Measurements from ENCODE around the gene INMT. TPM values are rescaled to one million over a fixed set of nuclear protein-coding genes. Genes with fewer than 3 reads are reported as not detected.

Gene INMT
- polyA plus RNA-seq (2011; rRNA removed) (not detected in 2 replicates), polyA plus RNA-seq (2017; fragmentation: RNase III; extraction: RNeasy Plus Mini Kit Qiagen cat#74134 plus additional on column Dnase treatment) (0.03 TPM in 1 of 3 replicates, not detected in the others), polyA minus RNA-seq (2011; rRNA and poly(A)+ RNA removed) (not detected in 2 replicates)
- not detected in 2 replicates for polyA plus RNA-seq (2012; cell fraction: cytosol; rRNA removed)
- polyA plus RNA-seq (2012; cell fraction: nucleus; rRNA removed), result not detected in 2 replicates

- Histone ChIP-seq H3K4me3 (no peak within 1 kb of the TSS), H3K27ac (no peak within 1 kb of the TSS), H3K4me1 (no peaks in the 10 kb centered on the region), H3K4me2 (no peak within 1 kb of the TSS), H3K9me3 (no peaks in the 10 kb centered on the region)
- ChIA-PET CTCF (interaction anchor here (1.4 to 2.9 kb wide), 2 partner anchors 11 to 70 kb away, joined by 3 to 17 read pairs; partner anchors contain the start of gene CRHR2), POLR2A (no interaction called here)
- ATAC-seq (no peak), DNase-seq (ENCODE audit: low read depth in 1 of 2, low spot score in 1 of 2) (no peak), FAIRE-seq (no peak)
- TF ChIP-seq NFE2L2 (conservative IDR thresholded peaks at IDR 0.05; ENCODE audit: low read length), result no peak
- TF ChIP-seq EP300 (IDR thresholded peaks at IDR 0.05), result no peak
- TF ChIP-seq NR3C1 (IDR thresholded peaks at IDR 0.05), result no peak
- no peak for TF ChIP-seq CTCF (IDR thresholded peaks at IDR 0.05)
- TF ChIP-seq EHF (CRISPR knock-in tag; IDR thresholded peaks at IDR 0.05), result no peak
- TF ChIP-seq ZSCAN20 (CRISPR knock-in tag; IDR thresholded peaks at IDR 0.05), result no peak
- TF ChIP-seq CBX2 (IDR thresholded peaks at IDR 0.05; ENCODE audit: borderline replicate concordance, low read depth), result no peak
- no peak for TF ChIP-seq NPAS2 (CRISPR knock-in tag; IDR thresholded peaks at IDR 0.05; ENCODE audit: borderline replicate concordance)
- no peak for TF ChIP-seq MAZ (IDR thresholded peaks at IDR 0.05; ENCODE audit: borderline replicate concordance, low read depth, low read length)
- 68% methylated on average over 4 of the region's 6 CpGs for WGBS (ENCODE audit: missing lambda C conversion rate)
These were observed at the start of gene INMT for GRCh38 chr7:30751696-30752273. Gene INMT (plus strand): TSS chr7:30752135. CDS start chr7:30752151, 16 bp downstream.

- H3K9me3 ChIP-seq, result no peaks in the 10 kb centered on the region
- POLR2A ChIA-PET, result no interaction called here
- CTCF ChIA-PET, result interaction anchor here (0.9 to 3.8 kb wide), 5 partner anchors 14 to 38 kb away, joined by 3 to 20 read pairs (median 5); no protein-coding TSS in a partner anchor
- no peak for TF ChIP-seq CHD4 (IDR thresholded peaks at IDR 0.05; ENCODE audit: borderline replicate concordance)
- no peak for TF ChIP-seq E2F6 (IDR thresholded peaks at IDR 0.05; ENCODE audit: borderline replicate concordance, low read depth)
- TF ChIP-seq POLR2A (IDR thresholded peaks at IDR 0.05; ENCODE audit: low read length), result no peak
- TF ChIP-seq GATA3 (IDR thresholded peaks at IDR 0.05; ENCODE audit: borderline replicate concordance), result no peak
- no peak for TF ChIP-seq NR3C1 (IDR thresholded peaks at IDR 0.05)
- no peak for TF ChIP-seq HDAC2 (IDR thresholded peaks at IDR 0.05)
- no peak for TF ChIP-seq ZSCAN20 (CRISPR knock-in tag; IDR thresholded peaks at IDR 0.05)
- TF ChIP-seq SREBF2 (IDR thresholded peaks at IDR 0.05), result no peak
- no peak for TF ChIP-seq CEBPB (IDR thresholded peaks at IDR 0.05)
- no peak for TF ChIP-seq FOXS1 (CRISPR knock-in tag; IDR thresholded peaks at IDR 0.05)
- no peak overlapping the region for H3K27ac ChIP-seq
- DNase-seq (ENCODE audit: low read depth in 1 of 2, low spot score in 1 of 2) (no peak), ATAC-seq (no peak; a peak in 2 of 6 replicates), FAIRE-seq (no peak)
- H3K4me1 ChIP-seq, result no peaks in the 10 kb centered on the region
- WGBS (ENCODE audit: missing lambda C conversion rate), result 5% methylated on average over 1 of the region's 1 CpG
- H3K4me3 ChIP-seq, result no peak overlapping the region
- H3K4me2 ChIP-seq, result no peak overlapping the region
These were observed 49.7 kb upstream of the INMT start for GRCh38 chr7:30702200-30702599.

- no peak overlapping the region for H3K27ac ChIP-seq
- H3K4me1 ChIP-seq, result no peaks in the 10 kb centered on the region
- ChIA-PET POLR2A (no interaction called here), CTCF (interaction anchor here (1.0 to 3.8 kb wide), 2 partner anchors 35 to 38 kb away, joined by 3 to 20 read pairs; no protein-coding TSS in a partner anchor)
- FAIRE-seq, result no peak
- 24% methylated on average over 4 of the region's 4 CpGs for WGBS (ENCODE audit: missing lambda C conversion rate)
- H3K4me2 ChIP-seq, result no peak overlapping the region
- no peaks in the 10 kb centered on the region for H3K9me3 ChIP-seq
- TF ChIP-seq RCOR1 (IDR thresholded peaks at IDR 0.05; ENCODE audit: low read depth, low read length), result no peak
- no peak for TF ChIP-seq FOSB (CRISPR knock-in tag; IDR thresholded peaks at IDR 0.05)
- TF ChIP-seq NFE2L2 (conservative IDR thresholded peaks at IDR 0.05; ENCODE audit: low read length), result no peak
- TF ChIP-seq MYC (IDR thresholded peaks at IDR 0.05; ENCODE audit: borderline replicate concordance, low read length), result no peak
- ATAC-seq, result no peak
- no peak overlapping the region for H3K4me3 ChIP-seq
- DNase-seq (ENCODE audit: low read depth in 1 of 2, low spot score in 1 of 2), result no peak
These were observed 48.2 kb upstream of the INMT start for GRCh38 chr7:30703756-30704155.
